PC-9 (cell line): Measurements from ENCODE around the gene CA12.

Experiments used
- EZH2 ChIP-seq: fragments of 200-600 bp; sonication (generic); IDR thresholded peaks from 2 replicates; pipeline ENCODE4 v1.8.0; 2017; ENCODE audit warnings: antibody characterized with exemption, low read depth
- TF ChIP-seq, protein P1 (sequence below): fragments of 200-600 bp; sonication (generic); conservative IDR thresholded peaks from 2 replicates; pipeline ENCODE4 v1.6.1; 2017; ENCODE audit warnings: mixed run types, antibody characterized with exemption, mild to moderate bottlenecking, moderate library complexity

DNA sequence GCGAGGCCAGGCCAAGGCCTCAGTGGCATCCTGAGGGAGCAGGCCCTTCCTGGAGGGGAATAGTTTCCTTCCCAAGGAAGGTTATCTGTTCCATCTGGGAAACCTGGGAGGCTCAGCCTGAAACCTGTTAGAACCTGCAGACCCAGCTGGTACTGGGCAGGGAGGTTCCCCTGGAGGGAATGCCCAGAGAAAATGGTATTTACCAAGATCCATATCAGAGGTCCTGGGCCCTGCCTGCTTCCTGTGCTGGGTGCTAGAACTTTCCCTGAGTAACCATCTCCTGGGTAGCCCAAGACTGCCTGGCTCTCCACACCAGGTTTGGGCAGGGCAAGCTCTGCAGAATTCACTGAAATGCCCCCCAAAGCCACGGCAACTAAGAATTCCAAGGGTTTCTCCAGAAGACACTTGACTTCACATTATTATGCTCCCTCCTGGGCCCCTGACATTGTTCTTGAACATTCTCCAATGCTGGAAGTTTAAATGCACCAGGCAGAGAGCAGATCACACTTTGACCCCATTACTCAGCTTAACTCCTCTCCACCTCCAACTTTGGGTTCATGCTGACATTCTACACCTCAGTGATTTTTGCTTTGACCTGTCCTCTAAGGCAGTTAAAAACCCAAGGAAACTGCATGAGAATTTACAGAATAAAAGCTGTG, 2.0 kb downstream of the CA12 start:
- TF ChIP-seq, protein P1, sequence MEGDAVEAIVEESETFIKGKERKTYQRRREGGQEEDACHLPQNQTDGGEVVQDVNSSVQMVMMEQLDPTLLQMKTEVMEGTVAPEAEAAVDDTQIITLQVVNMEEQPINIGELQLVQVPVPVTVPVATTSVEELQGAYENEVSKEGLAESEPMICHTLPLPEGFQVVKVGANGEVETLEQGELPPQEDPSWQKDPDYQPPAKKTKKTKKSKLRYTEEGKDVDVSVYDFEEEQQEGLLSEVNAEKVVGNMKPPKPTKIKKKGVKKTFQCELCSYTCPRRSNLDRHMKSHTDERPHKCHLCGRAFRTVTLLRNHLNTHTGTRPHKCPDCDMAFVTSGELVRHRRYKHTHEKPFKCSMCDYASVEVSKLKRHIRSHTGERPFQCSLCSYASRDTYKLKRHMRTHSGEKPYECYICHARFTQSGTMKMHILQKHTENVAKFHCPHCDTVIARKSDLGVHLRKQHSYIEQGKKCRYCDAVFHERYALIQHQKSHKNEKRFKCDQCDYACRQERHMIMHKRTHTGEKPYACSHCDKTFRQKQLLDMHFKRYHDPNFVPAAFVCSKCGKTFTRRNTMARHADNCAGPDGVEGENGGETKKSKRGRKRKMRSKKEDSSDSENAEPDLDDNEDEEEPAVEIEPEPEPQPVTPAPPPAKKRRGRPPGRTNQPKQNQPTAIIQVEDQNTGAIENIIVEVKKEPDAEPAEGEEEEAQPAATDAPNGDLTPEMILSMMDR: no peak
- no peak for TF ChIP-seq EZH2
